ENCODE measurements around the gene HMOX2. TPM values are rescaled to one million over a fixed set of nuclear protein-coding genes. Genes with fewer than 3 reads are reported as not detected.
A peak's percentile ranks its signal among the peaks of the same experiment; 100 is the strongest.

The HMOX2 gene
- total and polyA plus RNA-seq, 2 experiments from 2014 or later = 61.5 to 101 TPM

DNA sequence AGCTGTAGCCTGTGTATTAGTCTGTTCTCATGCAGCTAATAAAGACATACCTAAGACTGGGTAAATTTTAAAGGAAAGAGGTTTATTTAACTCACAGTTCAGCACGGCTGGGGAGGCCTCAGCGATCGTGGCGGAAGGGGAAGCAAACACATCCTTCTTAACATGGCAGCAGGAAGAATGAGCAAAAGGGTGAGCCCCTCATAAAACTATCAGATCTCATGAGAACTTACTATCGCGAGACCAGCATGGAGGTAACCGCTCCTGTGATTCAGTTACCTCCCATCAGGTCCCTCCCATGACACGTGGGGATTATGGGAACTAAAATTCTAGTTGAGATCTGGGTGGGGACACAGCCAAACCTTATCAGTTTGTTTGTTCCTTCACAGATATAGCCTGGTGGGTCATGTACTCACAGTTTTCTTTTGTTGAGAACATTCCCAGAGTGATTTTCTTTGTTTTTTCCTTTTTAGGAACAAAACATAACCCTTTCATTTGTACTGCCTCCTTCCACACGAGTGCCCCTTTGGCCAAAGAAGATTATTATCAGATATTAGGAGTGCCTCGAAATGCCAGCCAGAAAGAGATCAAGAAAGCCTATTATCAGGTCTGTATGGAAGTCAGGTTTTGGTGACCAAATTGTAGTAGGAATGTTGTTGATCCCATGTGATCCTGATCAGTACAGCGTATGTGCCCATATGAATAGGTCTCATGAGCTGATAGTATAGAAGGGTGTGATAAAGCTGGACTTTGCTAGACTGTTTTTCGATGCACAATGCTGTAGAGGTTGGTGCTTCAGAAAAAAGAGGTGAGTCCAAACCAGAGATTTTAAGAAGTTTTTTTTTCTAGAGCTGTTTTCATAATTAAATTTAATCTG lies 42.0 kb upstream of the HMOX2 start:
- H3K36me3 ChIP-seq = peaks cover 18% of the 10 kb centered on the region
- no peak for DNase-seq (ENCODE audit: low read depth in 1 of 2, low spot score in 1 of 2)
- TF ChIP-seq, protein P1, sequence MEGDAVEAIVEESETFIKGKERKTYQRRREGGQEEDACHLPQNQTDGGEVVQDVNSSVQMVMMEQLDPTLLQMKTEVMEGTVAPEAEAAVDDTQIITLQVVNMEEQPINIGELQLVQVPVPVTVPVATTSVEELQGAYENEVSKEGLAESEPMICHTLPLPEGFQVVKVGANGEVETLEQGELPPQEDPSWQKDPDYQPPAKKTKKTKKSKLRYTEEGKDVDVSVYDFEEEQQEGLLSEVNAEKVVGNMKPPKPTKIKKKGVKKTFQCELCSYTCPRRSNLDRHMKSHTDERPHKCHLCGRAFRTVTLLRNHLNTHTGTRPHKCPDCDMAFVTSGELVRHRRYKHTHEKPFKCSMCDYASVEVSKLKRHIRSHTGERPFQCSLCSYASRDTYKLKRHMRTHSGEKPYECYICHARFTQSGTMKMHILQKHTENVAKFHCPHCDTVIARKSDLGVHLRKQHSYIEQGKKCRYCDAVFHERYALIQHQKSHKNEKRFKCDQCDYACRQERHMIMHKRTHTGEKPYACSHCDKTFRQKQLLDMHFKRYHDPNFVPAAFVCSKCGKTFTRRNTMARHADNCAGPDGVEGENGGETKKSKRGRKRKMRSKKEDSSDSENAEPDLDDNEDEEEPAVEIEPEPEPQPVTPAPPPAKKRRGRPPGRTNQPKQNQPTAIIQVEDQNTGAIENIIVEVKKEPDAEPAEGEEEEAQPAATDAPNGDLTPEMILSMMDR (IDR thresholded peaks at IDR 0.05; ENCODE audit: low read depth, low read length) = no peak

DNA sequence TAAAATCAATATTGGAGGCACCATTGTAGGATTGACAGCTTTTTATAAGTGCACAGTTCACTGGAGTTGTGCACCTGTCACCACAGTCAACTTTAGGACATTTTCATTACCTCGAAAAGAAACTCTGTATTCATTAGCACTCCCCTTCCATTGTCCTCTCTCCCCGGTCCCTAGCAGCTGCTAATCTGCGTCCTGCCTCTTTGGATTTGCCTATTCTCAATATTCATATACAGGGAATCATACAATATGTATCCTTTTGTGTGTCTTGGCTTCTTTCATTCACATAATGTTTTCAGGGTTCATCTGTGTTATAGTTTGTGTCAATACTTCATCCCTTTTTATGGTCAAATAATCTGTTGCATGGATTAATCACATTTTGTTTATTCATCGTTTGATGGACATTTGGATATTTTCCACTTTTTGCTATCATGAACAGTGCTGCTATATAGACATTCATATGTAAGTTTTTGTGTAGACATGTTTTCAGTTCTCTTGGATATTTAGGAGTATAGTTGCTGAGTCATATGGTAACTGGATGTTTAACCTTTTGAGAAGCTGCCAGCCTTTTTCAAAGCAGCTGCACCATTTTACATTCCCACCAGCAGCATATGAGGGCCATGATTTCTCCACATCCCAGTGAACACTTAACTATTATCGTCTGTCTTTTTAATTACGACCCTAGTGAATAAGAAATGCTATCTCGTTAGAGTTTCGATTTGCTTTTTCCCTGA lies 40.7 kb upstream of the HMOX2 start:
- Histone ChIP-seq H3K4me3 (no peak overlapping the region), H3K27me3 (no peaks in the 10 kb centered on the region), H3K36me3 (peaks cover 27% of the 10 kb centered on the region), H3K27ac (no peak overlapping the region), H3K9me3 (ENCODE audit: low read depth) (no peaks in the 10 kb centered on the region), H3K4me1 (ENCODE audit: low read depth) (no peaks in the 10 kb centered on the region)
- TF ChIP-seq, protein P1 (IDR thresholded peaks at IDR 0.05; ENCODE audit: low read depth, low read length) = no peak
- DNase-seq (ENCODE audit: low read depth in 1 of 2, low spot score in 1 of 2) = peak in 1 of 2 donors; percentile 24

More for the DNA sequence above, 42.0 kb upstream of the HMOX2 start:
- Histone ChIP-seq H3K27ac (no peak overlapping the region), H3K4me1 (ENCODE audit: low read depth) (no peaks in the 10 kb centered on the region), H3K9me3 (ENCODE audit: low read depth) (no peaks in the 10 kb centered on the region), H3K4me3 (no peak overlapping the region), H3K27me3 (no peaks in the 10 kb centered on the region)

DNA sequence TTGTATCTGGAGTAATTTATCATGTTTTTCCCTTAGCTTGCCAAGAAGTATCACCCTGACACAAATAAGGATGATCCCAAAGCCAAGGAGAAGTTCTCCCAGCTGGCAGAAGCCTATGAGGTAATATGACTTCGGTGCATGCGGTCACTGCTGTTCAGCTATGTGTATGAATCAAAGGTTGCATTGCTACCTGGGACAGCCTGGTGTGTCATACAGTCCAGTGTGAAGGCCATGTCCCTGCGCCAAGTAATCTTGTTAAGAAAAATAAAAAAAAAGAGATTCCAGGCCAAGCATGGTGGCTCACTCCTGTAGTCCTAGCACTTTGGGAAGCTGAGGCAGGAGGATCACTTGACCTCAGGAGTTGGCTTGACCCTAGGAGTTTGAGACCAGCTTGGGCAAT lies 38.8 kb upstream of the HMOX2 start:
- Histone ChIP-seq H3K27ac (no peak overlapping the region), H3K4me3 (no peak overlapping the region), H3K36me3 (peaks cover 43% of the 10 kb centered on the region), H3K4me1 (ENCODE audit: low read depth) (no peaks in the 10 kb centered on the region), H3K27me3 (no peaks in the 10 kb centered on the region), H3K9me3 (ENCODE audit: low read depth) (no peaks in the 10 kb centered on the region)
- TF ChIP-seq, protein P1 (IDR thresholded peaks at IDR 0.05; ENCODE audit: low read depth, low read length) = no peak
- no peak for DNase-seq (ENCODE audit: low read depth in 1 of 2, low spot score in 1 of 2)

DNA sequence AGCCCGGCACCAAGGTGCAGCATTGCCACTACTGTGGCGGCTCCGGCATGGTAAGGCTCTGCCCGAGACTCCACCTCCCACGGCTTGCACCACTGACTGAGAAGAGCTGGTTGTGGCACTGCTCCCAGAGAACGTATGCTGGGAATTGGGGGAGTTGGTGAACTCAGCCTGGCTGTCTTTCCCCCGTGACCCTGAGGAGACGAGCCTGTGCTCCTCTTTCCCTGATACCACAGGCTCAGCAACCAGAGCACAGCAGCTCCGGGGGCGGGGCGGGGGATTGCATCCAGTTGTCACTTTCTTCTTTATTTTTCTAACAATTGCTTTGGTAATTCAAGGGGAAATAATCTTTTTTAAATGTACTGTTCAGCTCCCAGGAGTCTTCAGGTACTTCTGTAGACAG lies 33.8 kb upstream of the HMOX2 start:
- no peak for DNase-seq (ENCODE audit: low read depth in 1 of 2, low spot score in 1 of 2)
- no peaks in the 10 kb centered on the region for H3K27me3 ChIP-seq
- no peak overlapping the region for H3K4me3 ChIP-seq
- H3K4me1 ChIP-seq (ENCODE audit: low read depth) = no peaks in the 10 kb centered on the region
- no peaks in the 10 kb centered on the region for H3K9me3 ChIP-seq (ENCODE audit: low read depth)
- H3K36me3 ChIP-seq = peaks cover 68% of the 10 kb centered on the region
- TF ChIP-seq, protein P1 (IDR thresholded peaks at IDR 0.05; ENCODE audit: low read depth, low read length) = no peak
- no peak overlapping the region for H3K27ac ChIP-seq

DNA sequence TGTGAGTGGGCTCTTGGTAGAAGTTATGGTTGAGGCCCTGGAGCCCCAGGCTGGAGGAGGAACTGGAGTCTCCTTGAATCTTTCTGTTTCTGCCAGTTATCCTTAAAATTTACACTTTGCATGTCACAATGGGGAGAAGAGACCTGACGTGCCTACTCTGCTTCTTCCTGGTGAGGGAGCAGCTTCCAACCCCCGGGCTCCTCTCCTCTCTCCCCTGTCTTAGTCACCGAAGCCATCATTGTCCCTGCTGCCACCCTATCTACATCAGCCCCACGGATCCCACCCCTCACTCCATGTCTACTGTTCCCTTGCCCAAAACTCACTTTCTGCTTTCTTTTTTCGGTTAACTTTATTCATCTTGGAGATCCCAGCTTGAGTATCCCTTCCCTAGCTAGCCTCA lies 32.9 kb upstream of the HMOX2 start:
- DNase-seq (ENCODE audit: low read depth in 1 of 2, low spot score in 1 of 2) = no peak
- no peaks in the 10 kb centered on the region for H3K4me1 ChIP-seq (ENCODE audit: low read depth)
- no peaks in the 10 kb centered on the region for H3K27me3 ChIP-seq
- TF ChIP-seq, protein P1 (IDR thresholded peaks at IDR 0.05; ENCODE audit: low read depth, low read length) = no peak
- H3K4me3 ChIP-seq = no peak overlapping the region
- H3K36me3 ChIP-seq = peaks cover 70% of the 10 kb centered on the region
- no peak overlapping the region for H3K27ac ChIP-seq
- no peaks in the 10 kb centered on the region for H3K9me3 ChIP-seq (ENCODE audit: low read depth)

Measured in cardiac muscle cell (in vitro differentiated cells and primary cell).